DMS 273 (cell line): ENCODE data around the gene PGBD5.

ENCODE experiments used
- DNase-seq: peaks from one replicate; lab custom pipeline; 2025; ENCODE audit not compliant: unreplicated experiment; lab: John Stamatoyannopoulos, UW

The PGBD5 gene

GRCh38 chr1:230265200-230266115 lies 160.7 kb downstream of the PGBD5 start:
- DNase-seq: no peak
